ENCODE results near the gene R3HDM4. TPM values are rescaled to one million over a fixed set of nuclear protein-coding genes. Genes with fewer than 3 reads are reported as not detected.

R3HDM4 gene
- total RNA-seq, 2 experiments from 2014 or later, result 108 to 113 TPM

- no peak overlapping the region for H3K27ac Mint-ChIP-seq
- peak overlapping the region; percentile 32 for H3K4me3 Mint-ChIP-seq
- POLR2A ChIA-PET, result no interaction called here
- H3K4me1 Mint-ChIP-seq, result peaks cover 2% of the 10 kb centered on the region
- H3K9me3 Mint-ChIP-seq, result no peaks in the 10 kb centered on the region
- DNase-seq (no peak), ATAC-seq (ENCODE audit: low read depth) (no peak)
- no peaks in the 10 kb centered on the region for H3K27me3 Mint-ChIP-seq
- no peaks in the 10 kb centered on the region for H3K36me3 Mint-ChIP-seq
Measured at GRCh38 chr19:952680-953444, 39.8 kb upstream of the R3HDM4 start.

GRCh38 chr19:952049-952679 lies 39.1 kb upstream of the R3HDM4 start:
- Mint-ChIP-seq H3K4me3 (no peak overlapping the region), H3K36me3 (no peaks in the 10 kb centered on the region), H3K4me1 (peaks cover 2% of the 10 kb centered on the region), H3K9me3 (no peaks in the 10 kb centered on the region), H3K27ac (no peak overlapping the region), H3K27me3 (no peaks in the 10 kb centered on the region)
- DNase-seq (no peak), ATAC-seq (ENCODE audit: low read depth) (no peak)
- POLR2A ChIA-PET, result no interaction called here

GRCh38 chr19:950352-951066 lies 37.5 kb upstream of the R3HDM4 start:
- no peaks in the 10 kb centered on the region for H3K9me3 Mint-ChIP-seq
- no peaks in the 10 kb centered on the region for H3K36me3 Mint-ChIP-seq
- no peak for DNase-seq
- no peak for ATAC-seq (ENCODE audit: low read depth)
- peaks cover 2% of the 10 kb centered on the region for H3K4me1 Mint-ChIP-seq
- H3K27me3 Mint-ChIP-seq, result no peaks in the 10 kb centered on the region
- H3K27ac Mint-ChIP-seq, result no peak overlapping the region
- POLR2A ChIA-PET, result no interaction called here
- H3K4me3 Mint-ChIP-seq, result no peak overlapping the region

- Mint-ChIP-seq H3K27me3 (no peaks in the 10 kb centered on the region), H3K4me1 (peaks cover 2% of the 10 kb centered on the region), H3K27ac (no peak overlapping the region), H3K36me3 (no peaks in the 10 kb centered on the region), H3K4me3 (no peak overlapping the region), H3K9me3 (no peaks in the 10 kb centered on the region)
- DNase-seq (no peak), ATAC-seq (ENCODE audit: low read depth) (no peak)
- POLR2A ChIA-PET, result no interaction called here
Measured at GRCh38 chr19:948842-949496, 36.0 kb upstream of the R3HDM4 start.

- H3K36me3 Mint-ChIP-seq, result no peaks in the 10 kb centered on the region
- no peaks in the 10 kb centered on the region for H3K27me3 Mint-ChIP-seq
- H3K4me1 Mint-ChIP-seq, result no peaks in the 10 kb centered on the region
- DNase-seq, result no peak
- H3K4me3 Mint-ChIP-seq, result no peak overlapping the region
- H3K9me3 Mint-ChIP-seq, result no peaks in the 10 kb centered on the region
- no peak for ATAC-seq (ENCODE audit: low read depth)
- H3K27ac Mint-ChIP-seq, result no peak overlapping the region
- POLR2A ChIA-PET, result no interaction called here
Measured at GRCh38 chr19:947707-948539, 34.9 kb upstream of the R3HDM4 start.

- DNase-seq (no peak), ATAC-seq (ENCODE audit: low read depth) (no peak)
- H3K4me3 Mint-ChIP-seq, result no peak overlapping the region
- no peak overlapping the region for H3K27ac Mint-ChIP-seq
- no peaks in the 10 kb centered on the region for H3K27me3 Mint-ChIP-seq
- H3K36me3 Mint-ChIP-seq, result peaks cover 4% of the 10 kb centered on the region
- H3K9me3 Mint-ChIP-seq, result no peaks in the 10 kb centered on the region
- POLR2A ChIA-PET, result no interaction called here
- no peaks in the 10 kb centered on the region for H3K4me1 Mint-ChIP-seq
Measured at GRCh38 chr19:947090-947706, 34.2 kb upstream of the R3HDM4 start.

GRCh38 chr19:945401-946252 lies 32.6 kb upstream of the R3HDM4 start:
- H3K27me3 Mint-ChIP-seq, result peaks cover 5% of the 10 kb centered on the region
- peaks cover 8% of the 10 kb centered on the region for H3K36me3 Mint-ChIP-seq

GRCh38 chr19:944663-945241 lies 31.7 kb upstream of the R3HDM4 start:
- no peak for ATAC-seq (ENCODE audit: low read depth)
- Mint-ChIP-seq H3K4me1 (peaks cover 11% of the 10 kb centered on the region), H3K27ac (no peak overlapping the region), H3K27me3 (peaks cover 12% of the 10 kb centered on the region), H3K36me3 (peaks cover 14% of the 10 kb centered on the region), H3K4me3 (no peak overlapping the region), H3K9me3 (no peaks in the 10 kb centered on the region)
- DNase-seq, result no peak
- POLR2A ChIA-PET, result no interaction called here

More at GRCh38 chr19:945401-946252, 32.6 kb upstream of the R3HDM4 start:
- Mint-ChIP-seq H3K9me3 (no peaks in the 10 kb centered on the region), H3K27ac (no peak overlapping the region), H3K4me1 (peaks cover 5% of the 10 kb centered on the region), H3K4me3 (no peak overlapping the region)
- POLR2A ChIA-PET, result no interaction called here
- no peak for ATAC-seq (ENCODE audit: low read depth)
- DNase-seq, result no peak

- POLR2A ChIA-PET, result no interaction called here
- Mint-ChIP-seq H3K4me3 (no peak overlapping the region), H3K36me3 (peaks cover 20% of the 10 kb centered on the region), H3K9me3 (no peaks in the 10 kb centered on the region), H3K27ac (no peak overlapping the region), H3K27me3 (peaks cover 17% of the 10 kb centered on the region), H3K4me1 (peaks cover 11% of the 10 kb centered on the region)
- no peak for ATAC-seq (ENCODE audit: low read depth)
- DNase-seq, result no peak
Measured at GRCh38 chr19:944171-944567, 31.1 kb upstream of the R3HDM4 start.

- H3K4me3 Mint-ChIP-seq, result no peak overlapping the region
Measured at GRCh38 chr19:943551-944170, 30.6 kb upstream of the R3HDM4 start.

GRCh38 chr19:942133-942645 lies 29.2 kb upstream of the R3HDM4 start:
- no peak overlapping the region for H3K27ac Mint-ChIP-seq
- POLR2A ChIA-PET, result interaction anchor here (1.0 to 1.5 kb wide), 2 partner anchors 42 to 78 kb away, joined by 3 read pairs; partner anchors contain the start of gene WDR18

More at GRCh38 chr19:943551-944170, 30.6 kb upstream of the R3HDM4 start:
- no peak for DNase-seq
- no peaks in the 10 kb centered on the region for H3K9me3 Mint-ChIP-seq
- ATAC-seq (ENCODE audit: low read depth), result no peak
- peaks cover 20% of the 10 kb centered on the region for H3K36me3 Mint-ChIP-seq
- no peak overlapping the region for H3K27ac Mint-ChIP-seq
- H3K27me3 Mint-ChIP-seq, result peaks cover 17% of the 10 kb centered on the region
- peaks cover 11% of the 10 kb centered on the region for H3K4me1 Mint-ChIP-seq
- POLR2A ChIA-PET, result interaction anchor here (1.0 kb wide), 1 partner anchor 76 kb away, joined by 3 read pairs; no protein-coding TSS in a partner anchor

More at GRCh38 chr19:942133-942645, 29.2 kb upstream of the R3HDM4 start:
- DNase-seq (no peak), ATAC-seq (ENCODE audit: low read depth) (no peak)
- Mint-ChIP-seq H3K36me3 (peaks cover 23% of the 10 kb centered on the region), H3K27me3 (peaks cover 17% of the 10 kb centered on the region), H3K4me3 (no peak overlapping the region), H3K4me1 (peaks cover 20% of the 10 kb centered on the region), H3K9me3 (no peaks in the 10 kb centered on the region)

Data from activated naive CD8-positive, alpha-beta T cell treated with anti-CD3 and anti-CD28 coated beads, Interleukin-2, amount 10 ng/mL, durations not matched to agents 7 days and 5 days (primary cell).